H54 (cell line): Measurements from ENCODE around the gene DOCK3.
A peak's percentile ranks its signal among the peaks of the same experiment; 100 is the strongest.
"Not testable (repeated sequence)": the region's sequence is repeated elsewhere in the genome, so short reads cannot be mapped to it uniquely, and the experiment has no call there.

Experiments used
- DNase-seq: peaks from one replicate; pipeline ENCODE4 v3.0.0; 2011; ENCODE audit warnings: low spot score, mixed read lengths; ENCODE audit not compliant: insufficient read length
- FAIRE-seq: peaks from 3 replicates; lab custom pipeline; 2011; peaks lifted over from hg19 to GRCh38; lab: Jason Lieb, UNC
- POLR2A ChIP-seq: IDR thresholded peaks from 2 replicates; pipeline ENCODE4 v1.6.1; 2011; ENCODE audit warnings: low read depth, mild to moderate bottlenecking, low read length

DOCK3 gene

DNA sequence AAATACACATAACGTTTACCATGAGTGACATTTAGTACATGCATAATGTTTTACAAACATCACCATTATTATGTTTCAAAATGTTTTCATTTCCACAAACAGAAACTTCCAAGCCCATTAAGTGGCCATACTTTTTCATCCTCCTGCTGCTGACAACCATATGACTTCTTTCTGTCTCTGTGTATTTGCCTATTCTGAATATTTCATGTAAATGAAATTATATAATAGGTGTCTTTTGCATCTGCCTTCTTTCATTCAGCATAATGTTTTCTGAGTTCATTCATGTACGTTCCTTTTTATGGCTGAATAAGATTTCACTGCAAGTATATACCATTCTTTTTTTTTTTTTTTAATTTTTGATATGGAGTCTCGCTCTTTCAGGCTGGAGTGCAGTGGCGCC is 209.0 kb downstream of the DOCK3 start:
- no peak for TF ChIP-seq POLR2A
- FAIRE-seq: no peak
- DNase-seq: no peak

- peak; percentile 57 for FAIRE-seq
- DNase-seq: no peak
Observed at GRCh38 chr3:50885070-50885850, 210.5 kb downstream of the DOCK3 start.

DNA sequence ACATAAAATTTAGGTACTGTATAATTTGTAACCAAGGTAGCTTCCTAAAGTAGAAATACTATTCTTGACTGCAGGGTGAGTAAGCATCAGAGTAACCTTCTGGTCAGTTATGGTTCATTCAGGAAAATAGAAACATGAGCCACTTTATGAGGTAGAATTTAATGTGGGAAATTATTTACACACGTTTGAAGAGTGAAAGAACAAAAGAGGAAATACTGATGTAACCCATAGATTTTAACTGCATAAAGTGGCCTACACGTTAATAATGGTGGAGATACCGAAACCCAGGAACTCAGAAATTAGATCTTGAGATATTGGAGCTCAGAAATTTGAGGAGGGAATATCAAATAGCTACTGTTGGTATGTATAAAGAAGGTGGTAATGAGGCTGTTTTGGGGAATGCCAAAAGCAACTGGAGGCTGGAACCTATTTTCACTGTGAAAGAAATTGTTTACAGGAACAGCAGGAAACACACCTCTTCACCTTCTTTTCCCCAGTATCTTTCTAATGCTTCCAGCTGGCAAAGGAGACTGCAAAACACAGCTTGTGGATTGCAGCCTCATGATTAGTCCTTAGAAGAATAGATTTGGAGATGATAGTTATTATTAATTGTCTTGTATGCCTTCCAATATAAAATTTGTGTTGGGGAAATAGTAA is 216.1 kb downstream of the DOCK3 start:
- no peak for TF ChIP-seq POLR2A
- DNase-seq (no peak), FAIRE-seq (no peak)

More at GRCh38 chr3:50885070-50885850, 210.5 kb downstream of the DOCK3 start:
- TF ChIP-seq POLR2A: no peak

- FAIRE-seq: peak; percentile 45
- DNase-seq: not testable (repeated sequence)
Observed at GRCh38 chr3:50901097-50901496, 226.4 kb downstream of the DOCK3 start.

- no peak for DNase-seq
Observed at GRCh38 chr3:50912746-50913145, 238.0 kb downstream of the DOCK3 start.

GRCh38 chr3:50913260-50913659 is 238.5 kb downstream of the DOCK3 start:
- DNase-seq: no peak
- TF ChIP-seq POLR2A: no peak
- no peak for FAIRE-seq

More at GRCh38 chr3:50912746-50913145, 238.0 kb downstream of the DOCK3 start:
- no peak for TF ChIP-seq POLR2A
- no peak for FAIRE-seq

DNA sequence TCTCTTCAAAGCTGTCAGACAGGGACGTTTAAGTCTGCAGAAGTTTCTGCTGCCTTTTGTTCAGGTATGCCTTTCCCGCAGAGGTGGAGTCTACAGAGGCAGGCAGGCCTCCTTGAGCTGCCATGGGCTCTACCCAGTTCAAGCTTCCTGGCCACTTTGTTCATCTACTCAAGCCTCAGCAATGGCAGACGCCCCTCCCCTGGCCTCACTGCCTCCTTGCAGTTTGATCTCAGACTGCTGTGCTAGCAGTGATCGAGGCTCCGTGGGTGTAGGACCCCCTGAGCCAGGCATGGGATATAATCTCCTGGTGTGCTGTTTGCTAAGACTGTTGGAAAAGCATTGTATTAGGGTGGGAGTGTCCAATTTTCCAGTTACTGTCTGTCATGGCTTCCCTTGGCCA is 247.3 kb downstream of the DOCK3 start:
- not testable (repeated sequence) for FAIRE-seq, DNase-seq

GRCh38 chr3:50923955-50924354 is 249.2 kb downstream of the DOCK3 start:
- no peak for TF ChIP-seq POLR2A
- DNase-seq (no peak), FAIRE-seq (no peak)

DNA sequence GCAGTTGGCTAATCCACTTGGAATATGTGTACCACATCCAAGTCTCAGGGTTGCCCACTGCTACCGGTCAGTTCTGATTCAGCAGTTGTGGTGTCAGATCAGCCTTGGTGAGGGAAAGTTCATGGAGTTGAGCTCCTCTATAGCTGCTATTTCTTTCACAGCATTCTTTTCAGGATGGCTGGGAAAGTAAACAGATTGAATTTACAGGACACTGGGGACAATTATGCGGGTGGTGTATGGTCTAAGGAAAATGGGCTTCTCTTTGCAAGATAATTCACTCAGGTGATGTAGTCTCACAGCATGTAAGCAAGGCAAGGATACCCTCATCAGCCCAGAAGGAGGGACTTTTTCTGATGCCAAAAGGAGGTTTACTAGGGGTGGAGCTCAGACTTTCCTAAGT is 249.9 kb downstream of the DOCK3 start:
- TF ChIP-seq POLR2A: no peak
- no peak for FAIRE-seq
- DNase-seq: no peak

DNA sequence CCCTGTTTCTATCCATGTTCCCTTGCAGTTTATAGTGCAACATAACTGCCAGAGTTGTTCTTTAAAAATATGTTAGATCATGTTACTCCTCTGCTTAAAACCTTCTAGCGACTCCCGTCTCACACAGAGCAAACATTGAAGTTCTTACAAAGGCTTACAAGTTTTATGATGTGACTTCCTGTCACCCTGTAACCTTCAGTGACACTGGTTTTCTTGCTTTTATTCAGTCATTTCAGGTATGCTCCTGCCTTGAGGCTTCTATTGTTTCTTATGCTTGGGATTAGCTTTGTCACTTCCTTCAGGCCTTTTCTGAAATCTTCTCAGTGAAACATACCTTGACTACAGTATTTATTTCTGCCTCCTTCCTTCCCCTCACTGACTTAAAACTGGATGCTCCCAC is 252.1 kb downstream of the DOCK3 start:
- no peak for DNase-seq
- FAIRE-seq: no peak
- TF ChIP-seq POLR2A: no peak

- no peak for FAIRE-seq
- DNase-seq: no peak
- no peak for TF ChIP-seq POLR2A
Observed at GRCh38 chr3:50930371-50931208, 255.9 kb downstream of the DOCK3 start.

GRCh38 chr3:50932918-50933317 is 258.2 kb downstream of the DOCK3 start:
- FAIRE-seq, DNase-seq: not testable (repeated sequence)

DNA sequence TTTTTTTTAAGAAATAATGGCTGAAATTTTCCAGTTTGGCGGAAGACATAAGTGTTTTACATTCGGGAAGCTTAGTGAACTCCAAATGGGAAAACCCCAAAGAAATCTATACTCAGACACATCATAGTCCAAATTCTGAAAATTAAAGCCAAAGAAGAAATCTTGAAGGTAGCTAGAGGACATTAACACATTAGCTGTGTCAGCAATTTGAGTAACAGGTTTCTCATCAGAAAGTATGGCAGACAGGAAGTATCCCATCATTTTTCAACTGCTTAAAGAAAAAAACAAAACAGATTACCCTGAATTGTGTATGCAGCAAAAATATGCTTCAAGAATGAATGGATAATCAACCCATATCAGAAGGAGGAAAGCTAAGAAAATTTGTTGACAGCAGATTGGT is 261.7 kb downstream of the DOCK3 start:
- FAIRE-seq: no peak
- TF ChIP-seq POLR2A: no peak
- no peak for DNase-seq

- FAIRE-seq: no peak
- TF ChIP-seq POLR2A: no peak
- no peak for DNase-seq
Observed at GRCh38 chr3:50947419-50947818, 272.7 kb downstream of the DOCK3 start.

- FAIRE-seq (peak; percentile 77), DNase-seq (no peak)
- no peak for TF ChIP-seq POLR2A
Observed at GRCh38 chr3:50950591-50950990, 275.9 kb downstream of the DOCK3 start.
